ENCODE results near the gene SPAG5. TPM values are rescaled to one million over a fixed set of nuclear protein-coding genes. Genes with fewer than 3 reads are reported as not detected.

SPAG5 gene
- total and polyA plus RNA-seq, 9 of the 15 experiments (the other 6 are each of a cell fraction or from before 2014, with no cell fraction given): 94.4 to 286 (median 151) TPM

DNA sequence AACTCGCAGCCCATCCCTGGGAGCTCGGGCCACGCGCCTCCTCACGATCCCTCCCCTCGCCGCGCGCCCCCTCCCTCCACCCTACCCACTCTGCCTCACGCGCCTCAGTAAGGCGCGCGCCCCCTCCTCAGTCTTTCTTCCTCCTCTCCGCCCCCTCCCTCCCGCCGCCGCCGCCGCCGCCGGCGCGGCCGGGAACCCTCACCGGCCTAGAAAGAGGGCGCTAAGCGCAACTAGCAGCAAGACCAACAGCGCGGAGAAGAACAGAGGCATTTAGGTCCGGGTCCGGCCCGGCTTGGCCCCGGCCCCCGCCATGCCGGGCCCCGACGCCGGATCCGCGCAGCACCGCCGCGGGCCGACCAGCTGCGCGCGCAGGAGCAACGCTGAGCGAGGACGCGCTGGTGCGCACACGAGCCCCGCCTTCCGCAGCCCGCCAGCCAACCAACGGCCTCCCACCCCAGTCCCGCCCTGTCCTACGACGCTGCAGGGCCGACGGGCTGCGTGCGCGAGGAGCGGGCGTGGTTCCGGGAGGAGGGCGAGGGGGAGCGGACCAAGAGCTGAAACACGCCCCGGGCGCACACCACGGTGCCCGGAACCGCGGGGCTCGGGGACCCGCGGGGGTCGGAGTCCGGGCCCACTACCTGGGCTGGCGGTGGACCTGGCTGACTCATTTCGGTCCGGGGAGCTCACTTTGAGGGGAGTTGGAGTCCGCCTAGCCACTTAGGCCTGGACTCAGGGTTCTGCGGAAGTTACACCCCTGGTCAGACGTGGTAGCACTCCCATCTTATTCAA lies 46.2 kb upstream of the SPAG5 start, which contains the start of gene BLTP2 (continued):
- TF ChIP-seq, protein P1, sequence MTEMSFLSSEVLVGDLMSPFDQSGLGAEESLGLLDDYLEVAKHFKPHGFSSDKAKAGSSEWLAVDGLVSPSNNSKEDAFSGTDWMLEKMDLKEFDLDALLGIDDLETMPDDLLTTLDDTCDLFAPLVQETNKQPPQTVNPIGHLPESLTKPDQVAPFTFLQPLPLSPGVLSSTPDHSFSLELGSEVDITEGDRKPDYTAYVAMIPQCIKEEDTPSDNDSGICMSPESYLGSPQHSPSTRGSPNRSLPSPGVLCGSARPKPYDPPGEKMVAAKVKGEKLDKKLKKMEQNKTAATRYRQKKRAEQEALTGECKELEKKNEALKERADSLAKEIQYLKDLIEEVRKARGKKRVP (CRISPR knock-in tag; IDR thresholded peaks at IDR 0.05): peak; percentile 61; the same call in 1 of the 2 replicates
- TF ChIP-seq ATF1 (CRISPR knock-in tag; IDR thresholded peaks at IDR 0.05) (peak; percentile 83), ATF1 (tag; IDR thresholded peaks at IDR 0.05) (peak; percentile 91), CHCHD3 (CRISPR knock-in tag; IDR thresholded peaks at IDR 0.05) (no peak), POLR2AphosphoS2 (IDR thresholded peaks at IDR 0.05; ENCODE audit: low read length) (peak; percentile 68; the same call in 1 of the 2 replicates), SMARCB1 (IDR thresholded peaks at IDR 0.05; ENCODE audit: insufficient read length, low read depth) (no peak), ETV6 (IDR thresholded peaks at IDR 0.05; ENCODE audit: borderline replicate concordance in 1 of 2, low read depth in 2 of 2, low read length in 1 of 2) (no peak), ETV6 (CRISPR knock-in tag; IDR thresholded peaks at IDR 0.05; ENCODE audit: borderline replicate concordance) (no peak), ZNF695 (CRISPR knock-in tag; IDR thresholded peaks at IDR 0.05) (no peak), PML (IDR thresholded peaks at IDR 0.05; ENCODE audit: low read length) (no peak), ZNF778 (CRISPR knock-in tag; IDR thresholded peaks at IDR 0.05) (no peak), ZNF224 (CRISPR knock-in tag; IDR thresholded peaks at IDR 0.05) (no peak), CBFA2T3 (IDR thresholded peaks at IDR 0.05) (no peak), ZNF644 (tag; IDR thresholded peaks at IDR 0.05; ENCODE audit: low read depth) (no peak), ZFP1 (CRISPR knock-in tag; IDR thresholded peaks at IDR 0.05) (no peak), ZNF124 (CRISPR knock-in tag; IDR thresholded peaks at IDR 0.05) (no peak), CEBPG (CRISPR knock-in tag; IDR thresholded peaks at IDR 0.05) (no peak), CEBPG (tag; conservative IDR thresholded peaks at IDR 0.05 in 1 of 2, IDR thresholded peaks at IDR 0.05 in 1 of 2) (no peak), BACH1 (tag; IDR thresholded peaks at IDR 0.05) (no peak), ZNF274 (IDR thresholded peaks at IDR 0.05; ENCODE audit: borderline replicate concordance, low read depth, low read length) (no peak)
- TF ChIP-seq, protein P2, sequence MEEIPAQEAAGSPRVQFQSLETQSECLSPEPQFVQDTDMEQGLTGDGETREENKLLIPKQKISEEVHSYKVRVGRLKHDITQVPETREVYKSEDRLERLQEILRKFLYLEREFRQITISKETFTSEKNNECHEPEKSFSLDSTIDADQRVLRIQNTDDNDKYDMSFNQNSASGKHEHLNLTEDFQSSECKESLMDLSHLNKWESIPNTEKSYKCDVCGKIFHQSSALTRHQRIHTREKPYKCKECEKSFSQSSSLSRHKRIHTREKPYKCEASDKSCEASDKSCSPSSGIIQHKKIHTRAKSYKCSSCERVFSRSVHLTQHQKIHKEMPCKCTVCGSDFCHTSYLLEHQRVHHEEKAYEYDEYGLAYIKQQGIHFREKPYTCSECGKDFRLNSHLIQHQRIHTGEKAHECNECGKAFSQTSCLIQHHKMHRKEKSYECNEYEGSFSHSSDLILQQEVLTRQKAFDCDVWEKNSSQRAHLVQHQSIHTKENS (CRISPR knock-in tag; IDR thresholded peaks at IDR 0.05): no peak
- TF ChIP-seq, protein P3, sequence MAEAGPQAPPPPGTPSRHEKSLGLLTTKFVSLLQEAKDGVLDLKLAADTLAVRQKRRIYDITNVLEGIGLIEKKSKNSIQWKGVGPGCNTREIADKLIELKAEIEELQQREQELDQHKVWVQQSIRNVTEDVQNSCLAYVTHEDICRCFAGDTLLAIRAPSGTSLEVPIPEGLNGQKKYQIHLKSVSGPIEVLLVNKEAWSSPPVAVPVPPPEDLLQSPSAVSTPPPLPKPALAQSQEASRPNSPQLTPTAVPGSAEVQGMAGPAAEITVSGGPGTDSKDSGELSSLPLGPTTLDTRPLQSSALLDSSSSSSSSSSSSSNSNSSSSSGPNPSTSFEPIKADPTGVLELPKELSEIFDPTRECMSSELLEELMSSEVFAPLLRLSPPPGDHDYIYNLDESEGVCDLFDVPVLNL (CRISPR knock-in tag; IDR thresholded peaks at IDR 0.05; ENCODE audit: low read depth): no peak
- TF ChIP-seq, protein P4, sequence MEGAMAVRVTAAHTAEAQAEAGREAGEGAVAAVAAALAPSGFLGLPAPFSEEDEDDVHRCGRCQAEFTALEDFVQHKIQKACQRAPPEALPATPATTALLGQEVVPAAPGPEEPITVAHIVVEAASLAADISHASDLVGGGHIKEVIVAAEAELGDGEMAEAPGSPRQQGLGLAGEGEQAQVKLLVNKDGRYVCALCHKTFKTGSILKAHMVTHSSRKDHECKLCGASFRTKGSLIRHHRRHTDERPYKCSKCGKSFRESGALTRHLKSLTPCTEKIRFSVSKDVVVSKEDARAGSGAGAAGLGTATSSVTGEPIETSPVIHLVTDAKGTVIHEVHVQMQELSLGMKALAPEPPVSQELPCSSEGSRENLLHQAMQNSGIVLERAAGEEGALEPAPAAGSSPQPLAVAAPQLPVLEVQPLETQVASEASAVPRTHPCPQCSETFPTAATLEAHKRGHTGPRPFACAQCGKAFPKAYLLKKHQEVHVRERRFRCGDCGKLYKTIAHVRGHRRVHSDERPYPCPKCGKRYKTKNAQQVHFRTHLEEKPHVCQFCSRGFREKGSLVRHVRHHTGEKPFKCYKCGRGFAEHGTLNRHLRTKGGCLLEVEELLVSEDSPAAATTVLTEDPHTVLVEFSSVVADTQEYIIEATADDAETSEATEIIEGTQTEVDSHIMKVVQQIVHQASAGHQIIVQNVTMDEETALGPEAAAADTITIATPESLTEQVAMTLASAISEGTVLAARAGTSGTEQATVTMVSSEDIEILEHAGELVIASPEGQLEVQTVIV (CRISPR knock-in tag; IDR thresholded peaks at IDR 0.05; ENCODE audit: borderline replicate concordance): no peak

Measured in K562 (cell line).